Epithelial cell of esophagus (primary cell): ENCODE results near the gene REPS1.

Experiments
- DNase-seq: peaks from one replicate; pipeline ENCODE4 v3.0.0; 2010; ENCODE audit warnings: low read depth
- H3K4me3 ChIP-seq: 2 replicates; pipeline ENCODE4 v1.5.1; 2011; ENCODE audit warnings: mild to moderate bottlenecking, low read length, control low read depth
- TF ChIP-seq, protein P1 (sequence below): IDR thresholded peaks from 2 replicates; pipeline ENCODE4 v1.5.1; 2011; ENCODE audit warnings: low read depth, mild to moderate bottlenecking, low read length, control low read depth, inconsistent platforms; ENCODE audit not compliant: insufficient read depth; ENCODE audit errors: missing control alignments

Gene REPS1

DNA sequence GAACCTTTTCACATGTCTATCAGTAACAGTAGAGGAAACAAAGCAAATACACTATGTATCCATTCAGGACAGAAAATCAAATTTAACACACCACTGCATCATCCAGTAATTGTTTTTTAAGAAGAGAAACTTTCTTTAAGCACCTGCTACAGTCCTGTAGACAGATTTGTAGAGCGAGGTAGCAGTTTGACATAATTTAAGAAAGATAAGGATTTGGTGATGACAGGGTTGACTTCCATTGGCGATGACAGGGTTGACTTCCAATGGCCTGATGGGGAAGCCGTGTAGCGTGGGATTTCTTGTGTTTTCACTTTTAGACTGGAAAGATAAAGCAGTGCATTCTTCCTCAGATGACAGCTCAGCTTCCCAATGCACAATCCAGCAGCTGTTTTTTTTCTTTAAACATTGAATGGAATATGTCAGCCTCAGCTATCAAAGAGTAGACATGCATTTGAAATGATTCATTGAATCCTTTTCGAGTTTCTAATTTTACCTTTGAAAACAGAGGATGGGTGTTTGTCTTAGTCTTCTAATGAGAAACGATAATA, 123.6 kb downstream of the REPS1 start:
- DNase-seq: no peak
- no peak overlapping the region for H3K4me3 ChIP-seq
- TF ChIP-seq, protein P1, sequence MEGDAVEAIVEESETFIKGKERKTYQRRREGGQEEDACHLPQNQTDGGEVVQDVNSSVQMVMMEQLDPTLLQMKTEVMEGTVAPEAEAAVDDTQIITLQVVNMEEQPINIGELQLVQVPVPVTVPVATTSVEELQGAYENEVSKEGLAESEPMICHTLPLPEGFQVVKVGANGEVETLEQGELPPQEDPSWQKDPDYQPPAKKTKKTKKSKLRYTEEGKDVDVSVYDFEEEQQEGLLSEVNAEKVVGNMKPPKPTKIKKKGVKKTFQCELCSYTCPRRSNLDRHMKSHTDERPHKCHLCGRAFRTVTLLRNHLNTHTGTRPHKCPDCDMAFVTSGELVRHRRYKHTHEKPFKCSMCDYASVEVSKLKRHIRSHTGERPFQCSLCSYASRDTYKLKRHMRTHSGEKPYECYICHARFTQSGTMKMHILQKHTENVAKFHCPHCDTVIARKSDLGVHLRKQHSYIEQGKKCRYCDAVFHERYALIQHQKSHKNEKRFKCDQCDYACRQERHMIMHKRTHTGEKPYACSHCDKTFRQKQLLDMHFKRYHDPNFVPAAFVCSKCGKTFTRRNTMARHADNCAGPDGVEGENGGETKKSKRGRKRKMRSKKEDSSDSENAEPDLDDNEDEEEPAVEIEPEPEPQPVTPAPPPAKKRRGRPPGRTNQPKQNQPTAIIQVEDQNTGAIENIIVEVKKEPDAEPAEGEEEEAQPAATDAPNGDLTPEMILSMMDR: no peak

DNA sequence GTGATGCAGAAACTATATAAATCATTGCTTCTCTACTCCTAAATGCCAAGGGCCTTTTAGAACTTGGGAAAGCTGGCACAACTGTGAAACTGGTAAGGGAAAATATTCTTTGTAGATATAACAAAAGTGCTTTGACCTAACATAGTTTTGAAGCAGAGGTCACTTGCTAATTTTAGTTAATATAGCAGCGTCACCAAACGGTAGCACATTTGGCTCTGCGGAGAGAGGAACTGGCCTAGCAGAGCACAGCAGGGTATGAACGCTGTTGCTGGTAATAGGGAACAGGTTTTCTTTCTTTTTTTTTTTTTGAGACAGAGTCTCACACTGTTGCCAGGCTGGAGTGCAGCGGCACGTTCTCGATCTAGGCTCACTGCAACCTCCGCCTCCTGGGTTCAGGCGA, 124.7 kb downstream of the REPS1 start:
- DNase-seq: no peak
- TF ChIP-seq, protein P1: no peak
- no peak overlapping the region for H3K4me3 ChIP-seq

DNA sequence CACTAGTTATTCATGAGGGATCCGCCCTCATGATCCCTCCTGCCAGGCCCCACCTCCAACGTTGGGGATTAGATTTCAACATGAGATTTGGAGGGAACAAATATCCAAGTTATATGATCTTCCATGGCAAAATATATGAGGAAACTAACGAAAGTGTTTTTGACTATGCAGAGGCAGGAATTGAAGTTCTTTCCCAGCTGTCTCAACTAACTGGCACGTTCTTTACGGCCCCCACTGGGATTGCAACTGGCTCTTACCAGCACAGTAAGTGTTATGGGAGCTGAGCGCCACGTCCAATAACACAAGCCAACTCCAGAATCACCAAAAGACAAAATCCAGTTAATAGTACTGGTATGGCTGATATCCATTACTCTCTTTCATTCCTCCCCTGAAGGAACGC, 125.6 kb downstream of the REPS1 start:
- TF ChIP-seq, protein P1: no peak
- no peak overlapping the region for H3K4me3 ChIP-seq
- DNase-seq: no peak

DNA sequence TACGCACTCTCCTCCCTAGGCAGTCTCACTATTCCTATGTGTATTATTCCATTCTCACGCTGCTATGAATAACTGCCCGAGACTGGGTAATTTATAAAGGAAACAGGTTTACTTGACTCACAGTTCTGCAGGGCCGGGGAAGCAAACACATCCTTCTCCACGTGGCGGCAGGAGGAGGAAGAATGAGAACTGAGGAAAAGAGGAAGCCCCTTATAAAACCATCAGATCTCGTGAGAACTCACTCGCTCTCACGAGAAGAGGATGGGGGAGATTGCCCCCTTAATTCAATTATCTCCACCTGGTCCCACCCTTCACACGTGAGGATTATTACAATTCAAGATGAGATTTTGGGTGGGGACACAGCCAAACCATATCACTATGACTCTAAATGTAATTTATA, 130.3 kb downstream of the REPS1 start:
- TF ChIP-seq, protein P1: no peak
- DNase-seq: no peak
- H3K4me3 ChIP-seq: no peak overlapping the region

DNA sequence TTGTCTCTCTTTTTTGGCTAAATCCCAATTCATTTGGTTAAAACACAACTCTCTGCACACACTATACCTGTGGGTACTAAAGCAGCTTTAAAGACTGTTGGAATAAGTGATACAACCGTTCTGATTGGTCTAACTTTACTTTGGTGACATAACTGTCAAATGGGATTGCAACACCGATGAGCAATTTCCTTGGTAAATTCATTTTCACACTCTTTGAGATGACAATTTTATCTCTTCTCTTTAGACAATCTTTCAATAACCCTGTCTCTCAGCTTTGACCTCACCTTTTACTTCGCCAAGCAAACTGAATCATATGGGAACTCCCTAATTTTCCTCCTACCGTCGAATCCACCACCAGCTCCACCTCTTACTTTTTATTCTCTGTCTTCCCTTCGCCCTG, 131.4 kb downstream of the REPS1 start:
- TF ChIP-seq, protein P1: no peak
- DNase-seq: peak; percentile 23
- no peak overlapping the region for H3K4me3 ChIP-seq
